OCI-LY7 (cell line): ENCODE results near the gene TRAF3. TPM values are rescaled to one million over a fixed set of nuclear protein-coding genes. Genes with fewer than 3 reads are reported as not detected.

Source experiments
- BruUV-seq: library from RNA; stranded (reverse); fragments of 400-500 nt; replicated peaks from 2 replicates; lab custom pipeline; 2021; lab: Mats Ljungman, UMichigan
- CTCF ChIA-PET: fragments of 300-600 bp; sonication (Branson Sonifier 250); formaldehyde crosslinking; loops from one replicate; lab custom pipeline; 2022; ENCODE audit warnings: antibody characterized with exemption; ENCODE audit not compliant: unreplicated experiment; lab: Charles Lee
- POLR2A ChIA-PET: fragments of 300-600 bp; sonication (Branson Sonifier 250); formaldehyde crosslinking; loops from one replicate; lab custom pipeline; 2022; ENCODE audit warnings: antibody characterized with exemption; lab: Charles Lee
- DNase-seq: peaks from one replicate; pipeline ENCODE4 v3.0.0-alpha.2; 2015; ENCODE audit warnings: low spot score
- H2AFZ ChIP-seq: fragments of 200-600 bp; sonication (generic), shearing (Covaris generic); 2 replicates; pipeline ENCODE4 v1.6.1; 2014; ENCODE audit warnings: mild to moderate bottlenecking, antibody characterized with exemption, low read length, moderate library complexity
- H3K27ac ChIP-seq: fragments of 200-600 bp; sonication (generic); 2 replicates; pipeline ENCODE4 v1.5.1; 2014; ENCODE audit warnings: mixed run types, low read depth, mild to moderate bottlenecking, moderate library complexity, low read length, inconsistent platforms; ENCODE audit not compliant: poor library complexity, severe bottlenecking
- H3K36me3 ChIP-seq: fragments of 200-600 bp; sonication (generic); 2 replicates; pipeline ENCODE4 v1.6.1; 2014; ENCODE audit warnings: mild to moderate bottlenecking, antibody characterized with exemption, low read length, moderate library complexity, mixed read lengths; ENCODE audit not compliant: insufficient read depth
- H3K4me1 ChIP-seq: fragments of 200-600 bp; sonication (generic); 2 replicates; pipeline ENCODE4 v1.5.1; 2014; ENCODE audit warnings: mild to moderate bottlenecking, low read length; ENCODE audit not compliant: insufficient read depth, poor library complexity, severe bottlenecking
- H3K4me2 ChIP-seq: fragments of 200-600 bp; sonication (generic); 2 replicates; pipeline ENCODE4 v1.6.1; 2014; ENCODE audit warnings: mild to moderate bottlenecking, low read length
- H3K4me3 ChIP-seq: fragments of 200-600 bp; sonication (generic); 2 replicates; pipeline ENCODE4 v1.5.1; 2014; ENCODE audit warnings: mild to moderate bottlenecking, low read depth, low read length; ENCODE audit not compliant: poor library complexity, severe bottlenecking
- H3K79me2 ChIP-seq: fragments of 200-600 bp; sonication (generic); 2 replicates; pipeline ENCODE4 v1.6.1; 2016; ENCODE audit warnings: low read depth, mild to moderate bottlenecking, low read length, moderate library complexity, mixed read lengths; ENCODE audit not compliant: insufficient read depth
- H3K9me2 ChIP-seq: fragments of 200-600 bp; sonication (generic); 2 replicates; pipeline ENCODE4 v1.6.1; 2016; ENCODE audit warnings: mild to moderate bottlenecking, low read length, mixed read lengths; ENCODE audit not compliant: insufficient read depth
- H3K9me3 ChIP-seq: fragments of 200-600 bp; sonication (generic); 2 replicates; pipeline ENCODE4 v1.6.1; 2014; ENCODE audit warnings: mild to moderate bottlenecking, mixed run types, low read length, mixed read lengths
- H4K20me1 ChIP-seq: fragments of 200-600 bp; sonication (generic); 2 replicates; pipeline ENCODE4 v1.6.1; 2014; ENCODE audit warnings: mild to moderate bottlenecking, antibody characterized with exemption, low read length, moderate library complexity, mixed read lengths; ENCODE audit not compliant: insufficient read depth
- CTCF ChIP-seq: fragments of 200-600 bp; sonication (generic); conservative IDR thresholded peaks from 2 replicates; pipeline ENCODE4 v1.5.1; 2014; ENCODE audit warnings: mild to moderate bottlenecking, antibody characterized with exemption, low read length, moderate library complexity, mixed read lengths
- EZH2phosphoT487 ChIP-seq: fragments of 200-600 bp; sonication (generic); IDR thresholded peaks from 2 replicates; pipeline ENCODE4 v1.6.1; 2018; ENCODE audit warnings: low read depth, borderline replicate concordance, mild to moderate bottlenecking, mixed run types, antibody characterized with exemption, low read length, moderate library complexity, mixed read lengths
- intact Hi-C: fragments of 100-400 bp; cut with micrococcal nuclease; formaldehyde crosslinking; loops from one replicate; pipeline ENCODE4 v1.10.0; 2022; ENCODE audit not compliant: unreplicated experiment
- total RNA-seq, 2 experiments: library from RNA; depleted of rRNA in 1 of 2; stranded (reverse); fragments of >200 nt in 1 of 2; shearing (Covaris generic) in 1 of 2; gene quantifications; 2 replicates each; pipeline ENCODE4 v1.2.3, GENCODE V29; 2014 to 2022

The TRAF3 gene
- total RNA-seq, 2 experiments from 2014 or later = 0.82 to 2.9 TPM

GRCh38 chr14:102795060-102795925 lies 18.0 kb downstream of the TRAF3 start:
- no peak overlapping the region for H3K4me2 ChIP-seq
- no TSS peak for BruUV-seq

GRCh38 chr14:102796661-102797190 lies 19.5 kb downstream of the TRAF3 start:
- intact Hi-C loops = no loop called here
- no peak overlapping the region for H2AFZ ChIP-seq
- ChIA-PET POLR2A (no interaction called here), CTCF (no interaction called here)
- no peak overlapping the region for H3K4me3 ChIP-seq
- no peaks in the 10 kb centered on the region for H3K79me2 ChIP-seq
- H3K9me3 ChIP-seq = no peaks in the 10 kb centered on the region
- H3K36me3 ChIP-seq = no peaks in the 10 kb centered on the region
- TF ChIP-seq EZH2phosphoT487 = no peak
- no peak for TF ChIP-seq CTCF
- no peaks in the 10 kb centered on the region for H3K9me2 ChIP-seq
- H4K20me1 ChIP-seq = no peaks in the 10 kb centered on the region
- BruUV-seq = no TSS peak
- H3K27ac ChIP-seq = no peak overlapping the region
- no peak for DNase-seq
- H3K4me2 ChIP-seq = no peak overlapping the region
- no peaks in the 10 kb centered on the region for H3K4me1 ChIP-seq

More at GRCh38 chr14:102795060-102795925, 18.0 kb downstream of the TRAF3 start:
- Histone ChIP-seq H3K79me2 (no peaks in the 10 kb centered on the region), H3K9me2 (no peaks in the 10 kb centered on the region), H3K9me3 (no peaks in the 10 kb centered on the region), H2AFZ (no peak overlapping the region), H3K27ac (no peak overlapping the region), H3K4me1 (no peaks in the 10 kb centered on the region), H3K4me3 (no peak overlapping the region), H3K36me3 (no peaks in the 10 kb centered on the region), H4K20me1 (no peaks in the 10 kb centered on the region)
- ChIA-PET POLR2A (no interaction called here), CTCF (no interaction called here)
- intact Hi-C loops = no loop called here
- no peak for DNase-seq
- TF ChIP-seq CTCF (no peak), EZH2phosphoT487 (no peak)

GRCh38 chr14:102798926-102799325 lies 21.7 kb downstream of the TRAF3 start:
- Histone ChIP-seq H2AFZ (no peak overlapping the region), H3K4me3 (no peak overlapping the region), H3K79me2 (no peaks in the 10 kb centered on the region), H3K9me3 (no peaks in the 10 kb centered on the region), H3K9me2 (no peaks in the 10 kb centered on the region), H4K20me1 (no peaks in the 10 kb centered on the region), H3K4me2 (no peak overlapping the region), H3K4me1 (no peaks in the 10 kb centered on the region), H3K36me3 (no peaks in the 10 kb centered on the region), H3K27ac (no peak overlapping the region)
- ChIA-PET POLR2A (interaction anchor here (0.5 kb wide), 1 partner anchor 742 kb away, joined by 3 read pairs; no protein-coding TSS in a partner anchor), CTCF (no interaction called here)
- no TSS peak for BruUV-seq
- TF ChIP-seq CTCF (no peak), EZH2phosphoT487 (no peak)
- no peak for DNase-seq
- intact Hi-C loops = no loop called here
